Endometrium (tissue), 2 donors: ENCODE data around the gene VPS39.

ENCODE experiments used
- FAIRE-seq: peaks from 2 replicates; lab custom pipeline; 2012; peaks lifted over from hg19 to GRCh38; lab: Jason Lieb, UNC
- donor health status: control.
- donor health status: control.

VPS39 gene

GRCh38 chr15:42201801-42202200, 6.3 kb downstream of the VPS39 start:
- FAIRE-seq, result no peak

GRCh38 chr15:42199126-42199525, 9.0 kb downstream of the VPS39 start:
- FAIRE-seq, result no peak

GRCh38 chr15:42198516-42198915, 9.6 kb downstream of the VPS39 start:
- FAIRE-seq, result no peak

- no peak for FAIRE-seq
Observed at GRCh38 chr15:42194513-42194912, 13.6 kb downstream of the VPS39 start.

GRCh38 chr15:42193383-42193782, 14.7 kb downstream of the VPS39 start:
- no peak for FAIRE-seq

- FAIRE-seq, result no peak
Observed at GRCh38 chr15:42191610-42192346, 16.3 kb downstream of the VPS39 start.

- FAIRE-seq, result no peak
Observed at GRCh38 chr15:42190370-42190769, 17.7 kb downstream of the VPS39 start.

GRCh38 chr15:42185801-42186200, 22.3 kb downstream of the VPS39 start:
- no peak for FAIRE-seq

- FAIRE-seq, result no peak
Observed at GRCh38 chr15:42184736-42185135, 23.4 kb downstream of the VPS39 start.

GRCh38 chr15:42184296-42184695, 23.8 kb downstream of the VPS39 start:
- FAIRE-seq, result no peak

- no peak for FAIRE-seq
Observed at GRCh38 chr15:42182961-42183360, 25.1 kb downstream of the VPS39 start.

- no peak for FAIRE-seq
Observed at GRCh38 chr15:42182328-42182886, 25.7 kb downstream of the VPS39 start.

- FAIRE-seq, result no peak
Observed at GRCh38 chr15:42178056-42178455, 30.0 kb downstream of the VPS39 start.

- no peak for FAIRE-seq
Observed at GRCh38 chr15:42175671-42176070, 32.4 kb downstream of the VPS39 start.

GRCh38 chr15:42172475-42172874, 35.6 kb downstream of the VPS39 start:
- no peak for FAIRE-seq

GRCh38 chr15:42171795-42172194, 36.3 kb downstream of the VPS39 start:
- no peak for FAIRE-seq

GRCh38 chr15:42171122-42171521, 37.0 kb downstream of the VPS39 start:
- FAIRE-seq, result no peak

GRCh38 chr15:42166225-42166940, 41.7 kb downstream of the VPS39 start:
- FAIRE-seq, result no peak

GRCh38 chr15:42165106-42165505, 43.0 kb downstream of the VPS39 start:
- FAIRE-seq, result no peak

GRCh38 chr15:42163947-42164550, 44.1 kb downstream of the VPS39 start:
- no peak for FAIRE-seq

- no peak for FAIRE-seq
Observed at GRCh38 chr15:42163291-42163690, 44.8 kb downstream of the VPS39 start.

- FAIRE-seq, result no peak
Observed at GRCh38 chr15:42160136-42160535, 48.0 kb downstream of the VPS39 start.

GRCh38 chr15:42159381-42160015, 48.6 kb downstream of the VPS39 start:
- no peak for FAIRE-seq
